Gastroesophageal sphincter (tissue), 4 donors: ENCODE data around the gene STAT6. TPM values are rescaled to one million over a fixed set of nuclear protein-coding genes. Genes with fewer than 3 reads are reported as not detected.

ENCODE experiments used
- ATAC-seq: fragments of 150-250 bp; one replicate; pipeline ENCODE4 v1.9.1; 2016; ENCODE audit warnings: mild to moderate bottlenecking, moderate library complexity
- H3K27ac ChIP-seq, 4 donors: fragments of 200-600 bp; sonication (generic) in 3 of 4; 1 replicate in 3 of 4; 2 replicates in 1 of 4; pipeline ENCODE4 v1.5.1; 2016 to 2019
- H3K27me3 ChIP-seq: fragments of 200-600 bp; sonication (generic); one replicate; pipeline ENCODE4 v1.5.1; 2019
- H3K36me3 ChIP-seq, 2 donors: fragments of 200-600 bp; sonication (generic); one replicate each; pipeline ENCODE4 v1.5.1; 2019; ENCODE audit warnings: control low read depth in 1 of 2
- H3K4me1 ChIP-seq, 3 donors: fragments of 200-600 bp; sonication (generic); 1 replicate in 2 of 3; 2 replicates in 1 of 3; pipeline ENCODE4 v1.5.1; 2016 to 2019; ENCODE audit warnings: control low read depth in 2 of 3
- H3K4me3 ChIP-seq, 2 donors: fragments of 200-600 bp; sonication (generic); one replicate each; pipeline ENCODE4 v1.5.1; 2019; ENCODE audit warnings: mild to moderate bottlenecking in 1 of 2, moderate library complexity in 1 of 2
- H3K9me3 ChIP-seq, 3 donors: fragments of 200-600 bp; sonication (generic); one replicate each; pipeline ENCODE4 v1.5.1; 2017 to 2019; ENCODE audit warnings: control low read depth in 2 of 3
- CTCF ChIP-seq, 4 experiments: fragments of 200-600 bp in 2 of 4; fragments of 450-650 bp in 2 of 4; sonication (generic) in 1 of 4; IDR thresholded peaks; one replicate each; pipeline ENCODE4 v1.5.1; 2017 to 2019; ENCODE audit warnings: antibody characterized with exemption in 4 of 4, mild to moderate bottlenecking in 2 of 4, moderate library complexity in 2 of 4
- EP300 ChIP-seq: sonication (generic); formaldehyde crosslinking; IDR thresholded peaks from one replicate; pipeline ENCODE4 v1.6.1; 2017; ENCODE audit warnings: antibody characterized with exemption, mild to moderate bottlenecking
- POLR2A ChIP-seq, 2 donors: fragments of 450-650 bp; IDR thresholded peaks; one replicate each; pipeline ENCODE4 v1.6.1; 2017; ENCODE audit warnings: antibody characterized with exemption in 2 of 2, mild to moderate bottlenecking in 2 of 2, moderate library complexity in 1 of 2
- POLR2AphosphoS5 ChIP-seq: sonication (generic); formaldehyde crosslinking; IDR thresholded peaks from one replicate; pipeline ENCODE4 v1.6.1; 2017; ENCODE audit warnings: antibody characterized with exemption
- WGBS, 2 donors: methylation state at CpG; one replicate each; pipeline ENCODE4 v1.1.5; 2018; ENCODE audit warnings: low coverage in 1 of 2; 5-methylcytosine and 5-hydroxymethylcytosine counted together
- total RNA-seq, 4 donors: library from RNA; depleted of rRNA; stranded (reverse); fragments of >200 nt; gene quantifications; one replicate each; pipeline ENCODE4 v1.1.0, GENCODE V29; 2016

STAT6 gene
- total RNA-seq, 4 donors from 2014 or later, result 92.5 to 166 (median 156) TPM

DNA sequence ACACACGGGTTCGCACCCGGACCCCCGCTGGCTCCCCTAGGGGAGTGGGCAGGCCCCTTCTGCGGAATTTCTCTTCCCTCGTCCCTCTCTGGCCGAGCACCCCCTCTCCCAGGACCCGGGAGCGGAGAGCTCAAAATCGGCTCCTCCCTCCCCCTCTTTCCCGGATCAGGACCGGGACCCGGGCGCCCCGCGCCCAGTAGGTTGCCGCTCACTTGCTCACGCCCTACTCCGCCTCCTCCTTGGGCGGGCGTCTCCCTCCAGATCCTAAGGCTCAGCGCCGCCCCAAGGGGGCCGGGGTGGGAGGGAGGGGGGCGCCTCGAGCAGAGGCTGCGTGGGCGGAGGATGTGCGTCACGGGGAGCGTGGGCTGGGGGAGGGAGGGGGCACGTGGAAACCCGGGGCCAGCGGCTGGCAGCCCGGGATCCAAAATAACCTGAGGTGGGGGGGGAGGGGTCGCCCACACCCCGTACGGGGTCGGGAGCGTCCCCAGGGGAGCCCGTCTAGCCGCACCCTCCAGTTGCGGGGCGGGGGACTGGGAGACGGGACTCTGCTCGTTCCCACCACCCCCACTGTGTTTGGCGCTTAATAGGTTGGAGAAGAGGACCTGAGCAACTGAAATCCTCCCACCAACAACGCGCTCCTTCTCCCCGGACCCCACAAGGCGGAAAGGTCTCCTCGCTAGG lies 24.0 kb downstream of the STAT6 start:
- Histone ChIP-seq H3K36me3 (peaks cover 0 to 13% of the 10 kb centered on the region in 2 donors), H3K27me3 (no peaks in the 10 kb centered on the region), H3K9me3 (no peaks in the 10 kb centered on the region), H3K4me1 (peaks cover 0 to 48% (median 20%) of the 10 kb centered on the region in 3 donors), H3K27ac (peak overlapping the region; percentile 91 to 100 (median 100)), H3K4me3 (peak overlapping the region; percentile 77 to 95)
- WGBS, 2 donors, result 0% methylated on average over 1 of the region's 52 CpGs; no CpG with 5 or more reads in 1 of the 2 donors
- peak; percentile 66 for ATAC-seq
- TF ChIP-seq POLR2A (IDR thresholded peaks at IDR 0.05) (peak; percentile 80 to 83), EP300 (peak; percentile 25), POLR2AphosphoS5 (peak; percentile 86), CTCF (IDR thresholded peaks at IDR 0.05) (no peak)

DNA sequence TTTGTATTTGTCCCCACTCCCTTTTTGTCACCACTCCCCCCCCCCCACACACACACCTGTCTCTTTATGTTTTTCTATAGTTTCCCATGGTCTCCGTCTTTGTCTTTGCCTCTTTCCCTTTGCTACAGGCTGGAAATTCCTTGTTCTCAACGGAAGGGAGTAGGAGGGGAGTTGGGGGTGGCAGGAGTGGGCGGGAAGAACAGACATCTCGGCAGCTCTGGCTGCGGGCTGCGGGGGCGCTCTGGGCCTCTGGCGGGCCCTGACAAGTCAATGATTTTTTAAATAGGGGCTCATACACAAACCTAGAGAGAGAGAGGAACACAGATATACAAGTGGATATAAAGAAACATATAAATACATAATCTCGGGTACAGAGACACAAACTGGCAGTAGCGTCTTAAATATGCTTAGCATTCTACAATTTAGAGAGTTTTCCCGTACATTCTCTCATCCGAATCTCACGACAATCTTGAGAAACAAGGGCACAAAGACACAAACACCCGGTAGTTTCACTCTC lies 24.6 kb downstream of the STAT6 start:
- Histone ChIP-seq H3K4me1 (peaks cover 0 to 42% (median 14%) of the 10 kb centered on the region in 3 donors), H3K4me3 (peak overlapping the region; percentile 77 to 95), H3K27me3 (no peaks in the 10 kb centered on the region), H3K9me3 (no peaks in the 10 kb centered on the region), H3K27ac (peak overlapping the region; percentile 91 to 100 (median 100)), H3K36me3 (peaks cover 0 to 7% of the 10 kb centered on the region in 2 donors)
- TF ChIP-seq CTCF (IDR thresholded peaks at IDR 0.05) (peak in 3 of 4 experiments; percentile 12 to 37 (median 27)), EP300 (no peak)
- WGBS, 2 donors, result 0% methylated on average over 3 to 11 of the region's 14 CpGs
- ATAC-seq, result no peak

DNA sequence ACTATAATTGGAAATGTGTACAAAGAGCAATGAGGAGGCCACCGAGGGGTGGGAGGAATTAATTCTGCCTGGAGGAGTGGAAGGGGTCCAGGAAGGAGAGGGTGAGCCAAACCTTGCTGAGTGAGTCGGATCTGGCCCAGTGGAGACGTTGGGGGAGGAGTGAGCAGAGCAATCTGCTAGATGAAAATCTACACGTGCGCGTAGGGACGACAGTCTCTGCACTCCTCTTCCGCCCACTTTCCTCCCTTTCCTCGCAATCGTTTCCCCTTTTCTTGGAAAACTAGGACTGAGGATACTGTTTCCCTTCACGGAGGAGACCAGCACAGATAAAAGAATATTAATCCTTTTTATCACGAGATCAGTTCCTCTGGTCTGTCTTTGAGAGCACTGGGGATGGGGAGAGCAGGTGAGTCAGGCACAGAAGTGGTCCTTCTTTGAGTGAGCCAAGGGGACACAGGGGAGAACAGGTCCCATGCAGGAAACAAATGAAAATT lies 25.1 kb downstream of the STAT6 start:
- WGBS, 2 donors, result 5 to 6% methylated on average over 12 of the region's 12 CpGs
- H3K4me3 ChIP-seq, result peak overlapping the region; percentile 77 to 95

GRCh38 chr12:57080855-57081254 lies 30.3 kb downstream of the STAT6 start:
- Histone ChIP-seq H3K4me1 (peaks cover 0 to 32% (median 11%) of the 10 kb centered on the region in 3 donors), H3K9me3 (no peaks in the 10 kb centered on the region), H3K27ac (peak overlapping the region in 1 of 4 donors; percentile 84), H3K27me3 (no peaks in the 10 kb centered on the region), H3K4me3 (no peak overlapping the region), H3K36me3 (peaks cover 0 to 7% of the 10 kb centered on the region in 2 donors)
- ATAC-seq, result no peak
- WGBS, 2 donors, result 100% methylated on average over 1 of the region's 1 CpG; no CpG with 5 or more reads in 1 of the 2 donors
- TF ChIP-seq EP300, result no peak
- no peak for TF ChIP-seq POLR2AphosphoS5

More for the DNA sequence above, 25.1 kb downstream of the STAT6 start:
- Histone ChIP-seq H3K27me3 (no peaks in the 10 kb centered on the region), H3K27ac (peak overlapping the region; percentile 91 to 100 (median 100)), H3K4me1 (peaks cover 0 to 36% (median 9%) of the 10 kb centered on the region in 3 donors), H3K36me3 (peaks cover 0 to 2% of the 10 kb centered on the region in 2 donors), H3K9me3 (no peaks in the 10 kb centered on the region)
- ATAC-seq, result no peak
- TF ChIP-seq POLR2AphosphoS5 (peak; percentile 33), EP300 (no peak)

DNA sequence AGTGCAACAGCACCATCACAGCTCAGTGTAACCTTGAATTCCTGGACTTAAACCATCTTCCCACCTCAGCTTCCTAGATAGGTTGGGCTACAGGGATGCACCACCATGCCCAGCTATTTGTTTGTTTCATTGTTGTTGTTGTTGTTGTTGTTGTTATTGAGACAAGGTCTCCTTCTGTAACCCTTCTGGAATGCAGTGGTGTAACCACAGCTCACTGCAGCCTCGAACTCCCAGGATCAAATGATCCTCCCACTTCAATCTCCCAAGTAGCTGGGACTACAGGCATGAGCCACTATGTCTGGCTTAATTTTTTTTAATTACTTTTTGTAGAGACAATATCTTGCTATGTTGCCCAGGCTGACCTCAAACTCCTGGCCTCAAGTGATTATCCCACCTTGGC lies 31.3 kb downstream of the STAT6 start:
- H3K27ac ChIP-seq, result peak overlapping the region; percentile 76 to 87 (median 84)
- no peak overlapping the region for H3K4me3 ChIP-seq
- no peaks in the 10 kb centered on the region for H3K9me3 ChIP-seq
- H3K36me3 ChIP-seq, result peaks cover 0 to 10% of the 10 kb centered on the region in 2 donors
- peaks cover 0 to 25% (median 11%) of the 10 kb centered on the region in 3 donors for H3K4me1 ChIP-seq
- no peak for ATAC-seq
- no peak for TF ChIP-seq POLR2A (IDR thresholded peaks at IDR 0.05)
- no peak for TF ChIP-seq CTCF (IDR thresholded peaks at IDR 0.05)
- no peak for TF ChIP-seq POLR2AphosphoS5
- no peak for TF ChIP-seq EP300
- H3K27me3 ChIP-seq, result no peaks in the 10 kb centered on the region
- 67 to 88% methylated on average over 1 of the region's 1 CpG for WGBS, 2 donors
